Measurements from ENCODE around the gene SP7.
"Not testable (repeated sequence)": the region's sequence is repeated elsewhere in the genome, so short reads cannot be mapped to it uniquely, and the experiment has no call there.

SP7 gene

DNA sequence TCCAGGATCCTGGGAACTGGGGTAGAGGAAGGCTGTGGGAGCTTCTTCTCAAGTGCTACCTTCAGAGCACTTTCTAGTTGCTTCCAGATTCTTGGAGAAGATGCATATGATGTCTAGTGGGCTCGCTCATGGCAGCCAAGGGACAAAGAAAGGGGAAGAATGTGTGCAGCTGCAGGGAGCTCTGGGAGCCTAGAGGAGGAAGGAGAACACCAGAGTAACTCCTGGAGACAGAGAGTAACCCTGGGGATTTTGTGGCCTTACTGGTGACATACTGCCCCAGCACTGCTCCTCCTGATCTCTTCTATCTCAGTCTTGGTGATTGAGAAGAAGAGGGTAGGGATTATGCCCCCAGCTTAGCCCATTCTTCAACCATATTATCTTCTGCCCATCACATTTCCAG is 10.3 kb upstream of the SP7 start:
- DNase-seq (ENCODE audit: low read depth) = no peak

DNA sequence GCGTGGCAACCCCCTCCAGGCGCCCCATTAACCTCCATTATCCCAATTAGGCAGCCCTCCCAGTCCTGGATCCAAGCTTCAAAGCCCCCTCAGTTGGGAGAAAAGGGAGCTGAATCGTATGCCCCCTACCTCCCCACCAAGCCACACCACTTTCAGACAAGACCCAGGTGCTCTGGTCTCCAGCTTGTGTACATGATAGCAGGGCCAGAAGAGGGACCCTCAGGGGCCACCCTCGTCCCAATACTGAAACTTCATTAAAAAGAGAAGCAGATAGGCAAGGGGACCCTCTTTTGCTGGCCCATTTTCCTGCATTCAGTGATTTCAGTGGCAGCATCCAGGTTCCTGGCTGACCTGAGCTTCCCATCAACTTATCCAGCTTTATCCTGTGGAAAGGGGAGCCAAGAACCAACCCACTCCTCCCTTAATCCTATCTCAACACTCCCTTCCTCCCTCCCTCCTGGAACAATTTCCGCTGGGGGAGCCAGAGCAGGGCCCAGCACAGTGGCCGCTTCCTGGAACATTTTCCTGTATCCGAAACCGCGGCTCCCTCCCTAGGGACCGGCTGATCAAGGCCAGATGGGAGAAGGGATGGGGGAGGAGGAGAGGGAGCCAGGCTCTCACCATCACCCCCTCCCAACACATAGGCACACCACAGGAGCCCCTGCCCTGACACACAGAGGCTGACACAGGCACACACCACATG is 9.5 kb upstream of the SP7 start:
- DNase-seq (ENCODE audit: low read depth) = no peak

DNA sequence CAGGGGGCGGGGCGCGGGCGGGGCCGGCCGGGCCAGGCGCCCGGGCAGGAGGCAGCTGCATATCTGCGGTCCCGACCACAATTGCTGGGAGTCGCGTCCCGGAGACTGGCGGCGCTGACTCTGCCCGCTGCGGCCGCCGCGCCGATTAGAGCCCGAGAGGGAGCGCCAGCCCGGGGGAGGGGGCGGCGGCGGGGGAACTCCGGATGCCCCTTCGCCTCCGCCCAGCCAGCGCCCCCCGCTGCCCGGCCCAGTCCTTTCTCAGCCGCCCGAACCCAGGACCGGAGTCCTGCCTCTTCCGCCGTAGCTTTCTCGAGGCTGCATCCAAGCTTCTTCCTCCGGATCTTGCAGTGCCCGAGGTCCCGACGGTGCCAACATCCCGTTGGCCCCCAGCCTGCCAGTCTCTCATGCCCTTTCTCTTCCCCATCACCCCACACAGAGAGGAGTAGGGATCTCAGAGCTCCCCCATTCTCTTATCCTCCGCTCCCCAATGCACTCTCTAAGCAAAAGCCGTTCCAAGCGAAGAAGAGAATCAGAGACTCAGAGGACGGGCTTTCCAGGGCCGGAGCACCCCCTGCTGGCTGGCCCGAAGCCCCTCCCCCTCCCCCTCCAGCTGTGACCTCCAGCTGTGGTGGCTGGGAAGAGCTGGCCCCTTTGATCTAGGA is 8.8 kb upstream of the SP7 start:
- peak; percentile 54 for DNase-seq (ENCODE audit: low read depth)

DNA sequence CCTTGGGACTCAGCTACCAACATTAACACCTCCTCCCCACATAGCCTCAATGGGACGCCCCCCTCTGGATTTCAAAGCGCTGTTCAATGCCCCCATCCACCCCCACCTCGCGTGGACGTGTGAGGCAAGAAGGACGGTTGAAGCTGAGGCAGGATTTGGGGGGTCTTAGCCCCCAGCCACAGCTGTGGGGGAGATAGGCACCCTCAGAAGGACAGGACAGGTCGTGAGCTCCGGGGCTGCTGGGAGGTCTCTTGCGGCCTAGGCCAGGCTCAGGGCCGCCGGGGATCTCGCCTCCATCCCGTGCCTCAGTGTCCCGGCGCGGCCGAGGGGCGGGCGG is 8.3 kb upstream of the SP7 start:
- DNase-seq (ENCODE audit: low read depth) = no peak

DNA sequence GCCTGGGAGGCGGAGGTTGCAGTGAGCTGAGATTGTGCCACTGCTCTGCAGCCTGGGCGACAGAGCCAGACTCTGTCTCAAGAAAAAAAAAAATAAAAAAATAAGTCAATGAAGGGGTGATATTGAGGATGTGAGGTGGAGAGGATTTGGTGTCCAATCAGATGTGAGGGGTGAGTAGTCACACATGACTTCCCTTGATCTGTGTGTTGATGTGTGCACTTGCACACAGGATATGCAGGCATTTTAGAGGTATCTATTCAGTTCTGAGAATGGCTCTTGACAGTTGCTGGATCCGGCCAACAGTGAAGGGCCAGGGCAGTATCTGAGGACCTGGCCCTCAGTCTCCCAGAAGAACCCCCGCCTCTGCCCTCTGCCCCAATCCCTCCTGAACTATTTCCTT is 7.8 kb upstream of the SP7 start:
- no peak for DNase-seq (ENCODE audit: low read depth)

DNA sequence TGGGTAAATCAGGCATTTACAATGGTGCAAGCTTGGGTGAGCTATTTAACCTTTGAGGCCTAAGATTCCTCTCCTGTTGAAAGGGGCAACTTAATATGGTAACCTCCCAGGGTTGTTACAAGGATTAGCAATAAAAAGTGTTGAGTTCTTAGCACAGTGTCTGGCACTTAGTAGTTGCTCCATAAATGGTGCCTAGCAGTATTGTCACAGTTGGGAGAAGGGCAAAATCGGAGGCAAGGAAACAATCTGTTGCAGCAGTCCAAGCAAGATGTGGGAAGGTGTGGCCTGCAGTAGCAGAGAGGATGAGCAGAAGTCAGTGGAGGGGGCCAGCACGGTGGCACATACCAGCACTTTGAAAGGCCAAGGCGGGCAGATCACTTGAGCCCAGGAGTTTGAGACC is 7.3 kb upstream of the SP7 start:
- no peak for DNase-seq (ENCODE audit: low read depth)

DNA sequence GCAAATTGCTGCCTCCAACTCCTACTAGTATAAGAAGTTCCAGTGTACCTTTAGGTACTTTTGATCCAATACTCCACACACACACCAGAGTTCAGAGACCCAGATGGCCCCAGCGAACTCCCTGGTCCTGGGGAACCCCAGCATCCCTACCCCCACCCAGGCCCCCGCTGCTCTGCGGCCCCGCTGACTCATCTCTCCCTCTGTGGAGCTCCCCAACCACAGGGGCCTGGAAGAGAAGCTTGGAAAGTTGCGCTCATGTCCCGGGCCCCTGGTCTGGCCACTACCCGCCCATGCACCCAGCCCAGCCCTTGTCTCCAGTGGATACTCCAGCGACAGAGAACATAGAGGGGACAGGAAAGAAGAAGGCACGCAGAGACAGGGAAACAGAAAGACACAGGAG is 4.2 kb upstream of the SP7 start:
- no peak for DNase-seq (ENCODE audit: low read depth)

DNA sequence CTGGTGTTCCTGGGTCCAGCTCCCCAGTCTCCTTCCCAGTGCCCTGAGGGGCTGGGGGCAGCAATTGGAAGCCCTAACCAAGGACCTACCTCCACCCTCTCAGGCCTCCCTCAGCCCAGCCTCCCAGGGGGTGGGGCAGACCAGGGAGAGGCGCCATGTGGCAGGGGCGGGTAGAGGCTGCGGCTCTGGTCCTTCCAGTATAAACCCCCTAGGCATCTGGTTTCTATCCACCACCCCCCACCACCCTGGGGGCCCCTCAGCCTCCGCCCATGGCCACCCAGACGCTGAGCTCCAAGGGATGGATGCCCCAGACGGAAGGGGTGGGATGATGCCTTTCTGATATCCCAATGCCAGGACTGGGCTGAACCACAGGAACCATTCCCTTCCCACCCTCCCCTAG is 2.8 kb upstream of the SP7 start:
- DNase-seq (ENCODE audit: low read depth) = no peak

DNA sequence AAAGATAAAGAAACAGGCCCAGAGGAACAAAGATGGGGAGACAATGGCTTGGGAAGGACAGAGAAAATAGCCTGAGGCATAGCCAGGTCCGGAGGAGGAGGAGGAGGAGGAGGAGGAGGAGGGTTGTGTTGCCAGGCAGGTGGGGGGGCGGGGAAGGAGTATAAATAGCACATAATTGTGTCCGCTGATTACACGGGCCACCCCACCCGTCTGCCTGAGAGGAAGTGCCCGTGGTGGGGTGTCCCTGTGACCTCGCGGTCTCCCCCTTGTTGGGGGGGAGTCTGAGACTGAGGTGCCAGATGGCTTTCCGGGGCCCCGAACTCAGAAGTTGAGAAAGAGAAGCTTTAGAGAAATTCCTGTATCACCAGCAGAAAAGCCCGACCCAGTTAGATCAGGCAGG is 1.9 kb upstream of the SP7 start:
- no peak for DNase-seq (ENCODE audit: low read depth)

DNA sequence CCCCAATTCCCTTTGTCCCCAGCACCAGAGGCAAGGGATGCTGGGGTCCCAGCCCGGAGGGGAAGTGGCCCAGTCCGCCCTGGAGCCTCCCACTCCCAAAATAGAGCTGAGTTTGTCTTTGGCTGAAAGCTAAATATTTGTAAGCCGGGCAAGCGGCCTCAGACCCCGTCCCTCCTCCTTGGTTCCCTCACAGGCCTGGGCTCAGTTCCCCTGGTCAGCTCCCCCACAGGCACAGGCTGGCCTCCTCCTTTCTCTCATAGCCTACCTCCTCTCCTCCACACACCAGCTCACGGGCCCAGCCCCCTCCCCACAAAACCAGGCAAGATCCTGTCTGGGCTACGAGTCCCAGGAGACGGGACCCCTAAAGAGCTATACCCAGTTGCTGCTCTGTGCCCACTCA is 1.3 kb downstream of the SP7 start:
- DNase-seq (ENCODE audit: low read depth) = no peak

DNA sequence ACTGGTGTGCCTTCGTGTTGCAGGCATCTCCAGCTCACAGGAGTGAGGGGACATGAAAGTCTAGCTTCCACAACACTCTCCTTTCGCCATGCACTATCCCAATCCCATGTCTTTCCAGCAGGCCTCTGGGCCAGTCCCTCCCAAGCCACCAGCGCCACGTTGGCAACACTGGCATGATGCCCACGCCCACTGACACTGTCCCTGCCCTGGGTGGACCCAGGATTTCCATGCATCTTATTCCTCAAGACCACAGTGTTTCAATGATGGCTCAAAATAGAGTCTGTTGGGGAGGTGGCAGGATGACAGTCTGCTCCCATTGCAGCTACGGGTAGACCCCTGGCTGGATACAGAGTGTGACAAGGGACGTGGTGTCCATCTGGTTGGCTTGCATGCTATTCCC is 2.3 kb downstream of the SP7 start:
- DNase-seq (ENCODE audit: low read depth) = no peak

DNA sequence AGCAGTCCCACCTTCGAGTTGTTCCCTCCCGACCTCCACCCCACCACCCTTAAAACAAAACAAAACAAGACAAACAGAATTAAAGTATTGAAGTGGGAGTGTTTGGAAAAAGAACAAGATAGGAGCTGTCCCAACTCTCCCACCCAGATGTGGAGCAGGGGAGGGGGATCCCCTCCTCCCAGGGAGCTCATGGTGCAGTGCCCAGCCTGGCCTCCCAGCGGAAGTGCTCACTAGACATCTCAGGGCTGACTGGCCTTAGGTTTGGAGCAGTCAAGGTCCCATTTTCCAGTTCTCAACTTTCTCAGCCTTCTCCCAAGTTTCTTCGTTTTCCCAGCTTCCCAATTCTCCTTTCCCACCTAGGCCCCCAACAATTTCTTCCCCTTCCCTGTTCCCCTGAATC is 2.9 kb downstream of the SP7 start:
- DNase-seq (ENCODE audit: low read depth) = no peak

DNA sequence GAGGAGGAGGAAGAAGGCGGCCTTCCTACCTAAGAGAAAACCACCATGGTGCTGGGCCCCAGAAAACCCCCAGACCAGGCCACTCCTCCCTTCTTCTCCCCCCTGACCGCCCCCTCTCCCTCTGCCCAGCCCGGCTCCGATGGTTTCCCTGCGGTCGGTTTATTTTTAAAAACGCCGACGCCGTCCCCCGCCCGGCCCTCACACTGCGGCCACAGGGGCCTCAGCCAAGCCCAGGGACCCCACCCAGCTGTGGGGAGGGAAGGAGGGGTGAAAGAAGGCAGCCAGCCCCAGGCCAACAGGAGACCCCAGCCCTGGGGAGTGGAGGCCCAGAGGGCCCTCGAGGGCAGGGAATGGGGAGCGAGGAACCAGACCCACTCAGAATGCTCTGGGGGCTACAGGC is 3.4 kb downstream of the SP7 start:
- DNase-seq (ENCODE audit: low read depth) = no peak

DNA sequence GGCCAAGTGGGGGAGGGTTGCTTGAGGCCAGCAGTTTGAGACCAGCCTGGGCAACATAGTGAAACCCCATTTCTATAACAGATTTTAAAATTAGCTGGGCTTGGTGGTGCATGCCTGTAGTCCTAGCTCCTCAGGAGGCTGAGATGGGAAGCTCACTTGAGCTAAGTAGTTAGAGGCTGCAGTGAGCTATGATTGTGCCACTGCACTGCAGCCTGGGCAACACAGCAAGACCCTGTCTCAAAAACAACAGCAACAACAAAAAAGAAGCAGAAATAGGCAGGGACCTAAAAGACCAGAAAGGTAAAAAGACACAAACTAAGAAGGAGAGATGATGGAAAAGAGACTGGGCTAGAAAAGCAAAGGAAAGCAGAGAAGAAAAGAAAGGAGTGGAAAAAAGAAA is 3.8 kb downstream of the SP7 start:
- not testable (repeated sequence) for DNase-seq (ENCODE audit: low read depth)

DNA sequence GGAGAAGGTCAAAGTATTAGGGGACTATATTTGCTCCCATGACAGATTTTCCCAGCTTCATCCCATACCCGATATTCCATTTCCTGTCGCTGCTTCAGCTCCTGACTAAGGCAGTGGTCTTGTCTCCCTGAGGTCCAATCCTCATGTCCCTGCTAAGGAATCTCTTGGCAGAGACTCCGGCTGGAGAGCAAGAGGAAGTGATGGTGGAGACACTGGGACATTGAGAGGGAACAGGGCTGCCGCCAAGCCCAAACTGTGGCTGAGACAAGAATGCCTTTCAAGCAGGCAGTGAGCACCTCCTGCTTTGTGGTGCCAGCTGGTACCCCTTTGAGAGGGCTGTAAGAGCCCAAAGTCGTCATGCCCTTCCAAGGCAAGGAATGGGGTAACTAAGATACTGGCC is 5.5 kb downstream of the SP7 start:
- DNase-seq (ENCODE audit: low read depth) = no peak

DNA sequence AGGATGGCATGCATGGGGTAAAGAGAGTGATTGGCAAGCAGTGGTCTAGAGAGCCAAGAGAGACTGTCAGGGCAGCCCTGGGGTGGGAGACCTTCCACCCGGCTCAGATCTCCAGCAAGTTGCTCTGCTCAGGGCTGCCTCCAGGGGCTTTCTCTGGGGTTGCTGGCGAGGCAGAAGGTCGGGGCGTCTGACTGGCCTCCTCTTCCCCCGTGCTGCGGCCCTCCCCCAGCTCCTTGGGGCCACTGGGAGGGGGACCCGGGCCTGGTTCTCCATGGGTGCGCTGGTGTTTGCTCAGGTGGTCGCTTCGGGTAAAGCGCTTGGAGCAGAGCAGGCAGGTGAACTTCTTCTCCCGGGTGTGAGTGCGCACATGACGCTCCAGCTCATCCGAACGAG is 8.1 kb downstream of the SP7 start:
- no peak for DNase-seq (ENCODE audit: low read depth)

DNA sequence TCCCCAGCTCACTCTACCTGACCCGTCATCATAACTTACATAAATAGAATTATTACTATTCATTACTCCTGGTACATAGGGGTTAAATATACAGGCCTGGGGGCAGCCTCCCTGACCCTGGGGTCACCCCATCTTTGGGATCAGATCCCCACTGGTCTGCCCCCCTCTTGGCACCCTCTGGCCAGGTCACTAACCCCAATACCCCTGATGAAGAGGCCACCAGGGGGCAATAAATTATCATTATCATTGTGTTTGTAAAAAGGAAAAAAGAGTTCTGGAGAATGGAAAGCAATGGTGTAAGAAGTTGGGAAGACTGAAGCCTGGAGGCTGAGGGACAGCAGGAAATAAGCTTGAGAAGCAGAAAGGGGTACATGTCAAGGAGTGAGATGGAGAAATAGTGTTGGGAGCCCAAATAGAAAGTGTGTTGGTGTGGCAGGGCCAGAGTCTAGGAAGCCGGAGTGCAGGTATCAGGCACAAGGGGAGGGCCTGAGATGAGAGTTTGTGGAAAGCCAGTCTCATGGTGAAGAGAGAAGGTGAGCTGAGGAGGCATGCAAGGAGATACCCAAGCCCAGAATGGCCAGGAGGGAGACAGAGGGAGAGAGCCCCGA is 8.6 kb downstream of the SP7 start:
- DNase-seq (ENCODE audit: low read depth) = no peak

DNA sequence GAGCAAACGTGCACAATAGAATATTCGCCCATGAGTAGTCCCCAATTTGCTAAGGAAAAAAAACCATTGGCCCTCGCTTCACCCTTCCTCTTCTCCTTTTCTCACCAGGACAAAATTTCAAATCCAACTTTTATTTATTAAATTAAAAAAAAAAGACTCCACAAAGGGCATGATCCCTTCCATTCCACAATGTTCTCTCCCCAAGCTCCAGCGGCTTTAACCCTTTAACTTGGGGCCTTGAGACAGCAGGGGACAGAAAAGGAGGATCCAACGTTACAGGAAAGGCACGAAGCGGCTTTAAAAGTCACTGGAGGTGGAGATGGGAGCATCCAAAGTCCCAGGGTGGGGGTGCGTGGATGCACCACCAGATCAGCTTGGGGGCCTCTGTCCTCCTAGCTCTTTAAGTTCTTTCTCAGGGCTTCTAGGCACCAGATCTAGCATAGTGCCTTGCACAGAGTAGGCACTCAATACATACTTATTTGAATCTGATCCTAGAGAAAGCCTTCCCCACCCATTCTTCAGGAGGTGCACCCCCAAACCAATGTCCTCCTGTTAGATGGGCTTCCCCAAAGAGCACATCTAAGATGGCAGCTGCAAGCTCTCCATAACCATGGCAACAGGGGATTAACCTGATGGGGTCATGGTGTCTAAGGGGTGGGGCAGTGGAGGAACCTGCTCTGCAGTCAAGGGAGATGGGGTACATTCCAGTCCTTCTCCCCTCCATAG is 9.5 kb downstream of the SP7 start:
- no peak for DNase-seq (ENCODE audit: low read depth)

DNA sequence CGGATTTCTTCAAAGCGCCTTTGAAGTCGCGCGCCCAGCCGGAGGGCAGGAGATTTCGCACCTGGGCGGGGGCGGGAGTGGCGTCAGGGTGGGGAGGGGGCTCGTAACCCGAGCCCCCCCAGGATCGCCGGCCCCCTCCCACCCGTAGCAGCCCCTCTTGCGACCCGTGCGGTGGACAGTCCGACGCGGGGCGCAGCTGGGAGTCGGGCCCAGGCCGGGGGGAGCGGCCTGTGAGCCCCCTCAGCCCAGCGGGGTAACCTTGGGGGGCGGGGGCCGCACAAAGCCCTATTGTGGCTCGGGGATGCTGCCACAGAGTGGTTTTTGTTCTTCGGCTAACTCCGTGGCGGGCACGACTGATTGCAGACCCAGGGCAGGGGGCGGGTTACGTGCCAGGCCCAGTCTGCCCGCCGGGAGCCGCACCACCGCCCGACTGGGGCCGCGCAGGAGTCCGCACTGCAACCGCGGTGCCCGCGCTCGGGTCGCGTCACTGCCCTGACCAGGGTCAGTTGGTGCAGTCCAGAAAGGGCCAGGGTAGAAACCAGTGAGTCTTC is 10.6 kb downstream of the SP7 start:
- no peak for DNase-seq (ENCODE audit: low read depth)

DNA sequence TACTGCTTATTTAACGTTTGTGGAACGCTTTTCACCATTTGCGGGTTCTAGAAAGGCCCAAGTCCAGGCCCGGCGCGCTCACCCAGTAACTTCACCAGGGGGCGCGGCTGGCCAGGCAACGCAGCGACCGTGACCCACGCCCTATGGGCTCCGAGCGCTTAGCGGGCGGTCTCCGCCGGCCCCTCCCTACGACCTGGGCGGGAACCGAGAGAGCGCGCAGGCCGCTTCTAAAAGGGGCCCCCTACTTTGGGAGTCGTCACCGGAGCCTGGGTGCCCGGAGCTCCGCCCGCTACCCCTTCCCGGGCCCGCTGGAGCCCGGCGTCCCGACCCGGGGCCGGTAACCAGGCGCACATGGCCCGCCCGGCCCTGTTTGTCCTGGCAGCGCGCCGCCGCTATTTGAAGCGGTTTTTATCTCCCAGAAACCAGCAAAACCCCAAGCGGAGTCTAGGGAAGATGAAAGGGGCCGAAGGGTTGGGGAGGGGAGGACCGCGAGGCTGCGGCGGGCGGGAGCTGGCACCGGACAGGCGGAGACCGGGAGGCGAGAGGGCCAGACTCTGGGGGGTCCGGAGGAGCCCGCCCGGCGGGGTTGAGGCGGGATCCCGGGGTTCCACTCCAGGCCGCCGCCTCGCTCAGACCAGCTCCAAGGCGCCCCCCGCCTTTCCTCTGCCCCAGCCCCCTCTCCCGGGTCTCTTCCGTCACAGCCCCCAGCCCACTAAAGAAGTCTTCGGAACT is 11.2 kb downstream of the SP7 start:
- peak; percentile 81 for DNase-seq (ENCODE audit: low read depth)

DNA sequence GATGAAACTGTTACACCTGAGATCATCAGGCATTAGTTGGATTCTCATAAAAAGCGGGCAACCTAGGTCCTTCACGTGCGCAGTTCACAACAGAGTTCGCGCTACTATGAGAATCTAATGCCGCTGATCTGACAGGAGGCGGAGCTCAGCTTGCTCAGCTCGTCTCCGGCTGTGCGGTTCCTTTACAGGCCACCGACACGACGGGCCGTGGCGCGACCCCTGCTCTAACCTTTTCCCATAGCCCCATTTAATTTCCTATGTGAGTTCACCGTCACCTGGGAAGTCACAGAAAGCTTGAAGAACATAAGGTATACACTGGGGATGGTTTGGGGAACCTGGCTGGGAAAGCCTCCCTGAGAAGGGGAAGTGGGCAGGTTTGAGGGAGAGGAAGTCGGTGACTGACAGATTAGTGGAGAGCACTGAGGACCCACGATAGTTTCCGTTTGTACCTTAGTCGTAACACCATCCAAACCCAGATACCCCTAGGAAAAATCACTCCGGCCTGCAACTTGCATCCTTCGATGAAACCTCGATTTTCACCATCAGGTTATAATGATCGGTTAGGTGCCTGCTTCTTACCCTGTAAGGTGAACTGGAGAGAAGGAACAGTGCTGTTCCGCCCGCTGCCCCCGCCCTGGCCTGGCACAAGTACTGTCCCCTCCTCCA is 11.9 kb downstream of the SP7 start:
- DNase-seq (ENCODE audit: low read depth) = peak; percentile 33

Measured in activated T-helper 9 cell treated with anti-CD3 and anti-CD28 coated beads, Interleukin-2, amount 50 U/mL, for 16 hours (primary cell).